SIG-M5 treated with dmso at 0.1 percent for 504 hours (cell line): Measurements from ENCODE around the gene FAM135A.
"Not testable (repeated sequence)": the region's sequence is repeated elsewhere in the genome, so short reads cannot be mapped to it uniquely, and the experiment has no call there.

Experiments
- DNase-seq: peaks from one replicate; lab custom pipeline; 2025; ENCODE audit not compliant: unreplicated experiment; lab: John Stamatoyannopoulos, UW

Gene FAM135A

GRCh38 chr6:70456735-70457134 lies 43.4 kb downstream of the FAM135A start:
- no peak for DNase-seq

- no peak for DNase-seq
Measured at GRCh38 chr6:70459235-70459634, 45.9 kb downstream of the FAM135A start.

GRCh38 chr6:70459699-70460098 lies 46.4 kb downstream of the FAM135A start:
- not testable (repeated sequence) for DNase-seq

- DNase-seq = no peak
Measured at GRCh38 chr6:70470016-70470415, 56.7 kb downstream of the FAM135A start.

- DNase-seq = not testable (repeated sequence)
Measured at GRCh38 chr6:70470510-70470909, 57.2 kb downstream of the FAM135A start.

GRCh38 chr6:70474751-70475150 lies 61.4 kb downstream of the FAM135A start:
- DNase-seq = no peak

- no peak for DNase-seq
Measured at GRCh38 chr6:70479236-70479635, 65.9 kb downstream of the FAM135A start.

GRCh38 chr6:70486638-70487037 lies 73.3 kb downstream of the FAM135A start:
- not testable (repeated sequence) for DNase-seq

- DNase-seq = no peak
Measured at GRCh38 chr6:70489364-70489763, 76.1 kb downstream of the FAM135A start.

- no peak for DNase-seq
Measured at GRCh38 chr6:70494833-70495232, 81.5 kb downstream of the FAM135A start.

- DNase-seq = not testable (repeated sequence)
Measured at GRCh38 chr6:70495790-70496189, 82.5 kb downstream of the FAM135A start.

GRCh38 chr6:70502484-70502883 lies 89.2 kb downstream of the FAM135A start:
- DNase-seq = no peak

GRCh38 chr6:70503813-70504465 lies 90.6 kb downstream of the FAM135A start:
- no peak for DNase-seq

- no peak for DNase-seq
Measured at GRCh38 chr6:70506321-70506720, 93.0 kb downstream of the FAM135A start.

- no peak for DNase-seq
Measured at GRCh38 chr6:70507161-70507560, 93.9 kb downstream of the FAM135A start.

GRCh38 chr6:70508953-70509352 lies 95.6 kb downstream of the FAM135A start:
- no peak for DNase-seq

GRCh38 chr6:70510600-70510999 lies 97.3 kb downstream of the FAM135A start:
- no peak for DNase-seq

GRCh38 chr6:70518723-70519122 lies 105.4 kb downstream of the FAM135A start:
- DNase-seq = no peak

GRCh38 chr6:70520575-70520974 lies 107.3 kb downstream of the FAM135A start:
- DNase-seq = peak; percentile 3

GRCh38 chr6:70524721-70525286 lies 111.5 kb downstream of the FAM135A start:
- DNase-seq = no peak

- DNase-seq = no peak
Measured at GRCh38 chr6:70527071-70527737, 113.9 kb downstream of the FAM135A start.

GRCh38 chr6:70530023-70530422 lies 116.7 kb downstream of the FAM135A start:
- no peak for DNase-seq
